MCF 10A (cell line): ENCODE results near the gene NME9. TPM values are rescaled to one million over a fixed set of nuclear protein-coding genes. Genes with fewer than 3 reads are reported as not detected.

Experiments
- BruUV-seq: library from RNA; stranded (reverse); fragments of 400-500 nt; replicated peaks from 2 replicates; lab custom pipeline; 2021; lab: Mats Ljungman, UMichigan
- CTCF ChIA-PET: fragments of 300-600 bp; sonication (Branson Sonifier 250); formaldehyde crosslinking; extraction: SDS; loops from one replicate; lab custom pipeline; 2021; ENCODE audit warnings: antibody characterized with exemption, inconsistent platforms; lab: Yijun Ruan, JAX
- POLR2A ChIA-PET: fragments of 300-600, 350-650 bp; sonication (Branson Sonifier 250); formaldehyde crosslinking; extraction: SDS; loops from one replicate; lab custom pipeline; 2020; ENCODE audit warnings: antibody characterized with exemption, inconsistent platforms; lab: Yijun Ruan, JAX
- DNase-seq: peaks from one replicate; pipeline ENCODE4 v3.0.0-alpha.2; 2018; ENCODE audit not compliant: unreplicated experiment
- H3K27ac Mint-ChIP-seq: one replicate; pipeline ENCODE4 v1.8.0; 2022; ENCODE audit warnings: mild to moderate bottlenecking, low read depth, mixed read lengths; ENCODE audit not compliant: unreplicated experiment
- H3K27me3 Mint-ChIP-seq: one replicate; pipeline ENCODE4 v1.8.0; 2022; ENCODE audit warnings: mixed read lengths; ENCODE audit not compliant: insufficient read depth, unreplicated experiment
- H3K36me3 Mint-ChIP-seq: one replicate; pipeline ENCODE4 v1.8.0; 2022; ENCODE audit warnings: mild to moderate bottlenecking, moderate library complexity, mixed read lengths; ENCODE audit not compliant: insufficient read depth, unreplicated experiment
- H3K4me1 Mint-ChIP-seq: one replicate; pipeline ENCODE4 v1.8.0; 2022; ENCODE audit warnings: mixed read lengths; ENCODE audit not compliant: insufficient read depth, unreplicated experiment
- H3K4me3 Mint-ChIP-seq: one replicate; pipeline ENCODE4 v1.8.0; 2022; ENCODE audit warnings: mild to moderate bottlenecking, moderate library complexity, mixed read lengths; ENCODE audit not compliant: unreplicated experiment
- H3K9me3 Mint-ChIP-seq: one replicate; pipeline ENCODE4 v1.8.0; 2022; ENCODE audit warnings: mixed read lengths; ENCODE audit not compliant: unreplicated experiment
- CTCF ChIP-seq: fragments of 200-600 bp; IDR thresholded peaks from one replicate; pipeline ENCODE4 v1.8.0; 2022; ENCODE audit warnings: antibody characterized with exemption, mild to moderate bottlenecking; ENCODE audit not compliant: unreplicated experiment
- intact Hi-C: fragments of 100-400 bp; cut with micrococcal nuclease; formaldehyde crosslinking; loops from 2 replicates; pipeline ENCODE4 v1.14.1; 2022
- total RNA-seq: library from RNA; stranded (reverse); gene quantifications from 2 replicates; pipeline ENCODE4 v1.2.3, GENCODE V29; 2022

Gene NME9
- total RNA-seq, 1 experiment from 2014 or later = not detected

- Mint-ChIP-seq H3K27ac (no peak overlapping the region), H3K4me1 (no peaks in the 10 kb centered on the region), H3K36me3 (no peaks in the 10 kb centered on the region), H3K9me3 (no peaks in the 10 kb centered on the region), H3K4me3 (no peak overlapping the region), H3K27me3 (no peaks in the 10 kb centered on the region)
- no TSS peak for BruUV-seq
- ChIA-PET POLR2A (no interaction called here), CTCF (interaction anchor here (1.3 to 2.6 kb wide), 2 partner anchors 15 to 23 kb away, joined by 3 to 6 read pairs; no protein-coding TSS in a partner anchor)
- DNase-seq = no peak
- TF ChIP-seq CTCF = no peak
- intact Hi-C loops = no loop called here
Observed at GRCh38 chr3:138373087-138373735, 43.6 kb upstream of the NME9 start.

GRCh38 chr3:138371070-138371965, 41.7 kb upstream of the NME9 start:
- DNase-seq = no peak
- Mint-ChIP-seq H3K4me1 (no peaks in the 10 kb centered on the region), H3K9me3 (no peaks in the 10 kb centered on the region), H3K27ac (no peak overlapping the region), H3K27me3 (no peaks in the 10 kb centered on the region), H3K36me3 (no peaks in the 10 kb centered on the region), H3K4me3 (no peak overlapping the region)
- no peak for TF ChIP-seq CTCF
- no TSS peak for BruUV-seq
- intact Hi-C loops = no loop called here
- ChIA-PET CTCF (interaction anchor here (0.6 to 2.6 kb wide), 4 partner anchors 21 to 469 kb away, joined by 3 to 6 read pairs (median 3); no protein-coding TSS in a partner anchor), POLR2A (no interaction called here)

GRCh38 chr3:138370321-138370720, 40.7 kb upstream of the NME9 start:
- Mint-ChIP-seq H3K9me3 (no peaks in the 10 kb centered on the region), H3K4me1 (no peaks in the 10 kb centered on the region), H3K27ac (no peak overlapping the region), H3K27me3 (no peaks in the 10 kb centered on the region), H3K36me3 (no peaks in the 10 kb centered on the region), H3K4me3 (no peak overlapping the region)
- DNase-seq = no peak
- ChIA-PET POLR2A (interaction anchor here (1.1 kb wide), 1 partner anchor 19 kb away, joined by 3 read pairs; no protein-coding TSS in a partner anchor), CTCF (no interaction called here)
- TF ChIP-seq CTCF = no peak
- intact Hi-C loops = no loop called here
- BruUV-seq = no TSS peak
